HCT116 (cell line): ENCODE data around the gene PLD4. TPM values are rescaled to one million over a fixed set of nuclear protein-coding genes. Genes with fewer than 3 reads are reported as not detected.

Experiments used
- ATAC-seq: fragments of 200-7000 bp; cut with Tn5 transposase; 2 replicates; pipeline ENCODE4 v1.9.1; 2020; ENCODE audit warnings: mild to moderate bottlenecking, moderate library complexity
- BruUV-seq: library from RNA; stranded (reverse); fragments of 400-500 nt; replicated peaks from 2 replicates; lab custom pipeline; 2021; lab: Mats Ljungman, UMichigan
- CTCF ChIA-PET: fragments of 300-600 bp; sonication (Branson Sonifier 250); formaldehyde crosslinking; loops from one replicate; lab custom pipeline; 2021; ENCODE audit warnings: antibody characterized with exemption; lab: Charles Lee
- POLR2A ChIA-PET: fragments of 300-600, 350-600 bp; sonication (Branson Sonifier 250); formaldehyde crosslinking; loops from one replicate; lab custom pipeline; 2021; ENCODE audit warnings: antibody characterized with exemption; lab: Charles Lee
- RAD21 ChIA-PET, 2 experiments: fragments of 300-600 bp; sonication (Branson Sonifier 250); formaldehyde crosslinking; loops; one replicate each; lab custom pipeline; 2023; ENCODE audit warnings: low total read pairs in 2 of 2; ENCODE audit not compliant: uncharacterized antibody in 2 of 2, unreplicated experiment in 2 of 2, low non-redundant PET in 1 of 2; lab: Charles Lee
- DNase-seq: peaks from one replicate; pipeline ENCODE4 v3.0.0-alpha.2; 2010; ENCODE audit warnings: low read depth, low spot score
- H2AFZ ChIP-seq: fragments of 200-600 bp; shearing (Covaris generic), sonication (generic); 2 replicates; pipeline ENCODE4 v1.6.1; 2017; ENCODE audit warnings: low read depth, mixed run types, mixed read lengths, antibody characterized with exemption, low read length; ENCODE audit not compliant: poor library complexity, severe bottlenecking
- H3K27ac ChIP-seq: 2 replicates; pipeline ENCODE4 v1.5.1; 2012; ENCODE audit warnings: low read depth, low read length
- H3K27me3 ChIP-seq: fragments of 200-600 bp; sonication (generic); 2 replicates; pipeline ENCODE4 v1.6.1; 2016; ENCODE audit warnings: mixed run types, low read length, mixed read lengths; ENCODE audit not compliant: insufficient read depth
- H3K36me3 ChIP-seq, 2 experiments: fragments of 200-500 bp in 1 of 2; fragments of 200-600 bp in 1 of 2; sonication (Bioruptor generic) in 1 of 2; sonication (generic) in 1 of 2; 2 replicates each; pipeline versions ENCODE4 v1.5.1 to v1.6.1; 2014 to 2016; ENCODE audit warnings: low read length in 2 of 2, inconsistent platforms in 1 of 2, mixed read lengths in 1 of 2, mixed run types in 1 of 2; ENCODE audit not compliant: insufficient read depth in 2 of 2, control insufficient read depth in 1 of 2
- H3K4me1 ChIP-seq, 2 experiments: fragments of 200-600 bp in 1 of 2; sonication (generic) in 1 of 2; 2 replicates each; pipeline versions ENCODE4 v1.5.1 to v1.6.1; 2012 to 2017; ENCODE audit warnings: low read length in 2 of 2, inconsistent platforms in 1 of 2, mild to moderate bottlenecking in 1 of 2, mixed read lengths in 1 of 2, mixed run types in 1 of 2, moderate library complexity in 1 of 2; ENCODE audit not compliant: insufficient read depth in 2 of 2, control insufficient read depth in 1 of 2
- H3K4me2 ChIP-seq: fragments of 200-600 bp; sonication (generic); 2 replicates; pipeline ENCODE4 v1.6.1; 2017; ENCODE audit warnings: mixed run types, low read length, mixed read lengths
- H3K4me3 ChIP-seq, 2 experiments: fragments of 200-600 bp in 1 of 2; sonication (generic) in 1 of 2; replicated peaks in 1 of 2; 2 replicates each; pipeline ENCODE4 v1.5.1; 2011 to 2016; ENCODE audit warnings: low read length in 2 of 2, control low read depth in 1 of 2, low read depth in 1 of 2, mild to moderate bottlenecking in 1 of 2, mixed read lengths in 1 of 2, mixed run types in 1 of 2
- H3K79me2 ChIP-seq: fragments of 200-600 bp; sonication (generic); 2 replicates; pipeline ENCODE4 v1.6.1; 2017; ENCODE audit warnings: mild to moderate bottlenecking, mixed run types, low read length, moderate library complexity, mixed read lengths; ENCODE audit not compliant: insufficient read depth
- H3K9ac ChIP-seq: fragments of 200-600 bp; sonication (generic); 2 replicates; pipeline ENCODE4 v1.6.1; 2016; ENCODE audit warnings: low read length, mixed read lengths
- H3K9me2 ChIP-seq: fragments of 200-600 bp; sonication (generic), shearing (Covaris generic); 2 replicates; pipeline ENCODE4 v1.6.1; 2017; ENCODE audit warnings: mixed run types, mild to moderate bottlenecking, moderate library complexity; ENCODE audit not compliant: insufficient read depth
- H3K9me3 ChIP-seq, 2 experiments: fragments of 200-500 bp in 1 of 2; fragments of 200-600 bp in 1 of 2; sonication (Bioruptor generic) in 1 of 2; sonication (generic) in 1 of 2; 2 replicates each; pipeline ENCODE4 v1.6.1; 2014 to 2017; ENCODE audit warnings: low read length in 2 of 2, mixed read lengths in 2 of 2, inconsistent platforms in 1 of 2, low read depth in 1 of 2, mild to moderate bottlenecking in 1 of 2, mixed run types in 1 of 2, moderate library complexity in 1 of 2; ENCODE audit not compliant: control insufficient read depth in 1 of 2, insufficient read depth in 1 of 2
- H4K20me1 ChIP-seq: fragments of 200-600 bp; sonication (generic), shearing (Covaris generic); 2 replicates; pipeline ENCODE4 v1.6.1; 2017; ENCODE audit warnings: mixed run types, mild to moderate bottlenecking, moderate library complexity; ENCODE audit not compliant: insufficient read depth
- EGR1 ChIP-seq: IDR thresholded peaks from 2 replicates; pipeline ENCODE4 v1.6.1; 2012; ENCODE audit warnings: low read depth
- EZH2 ChIP-seq: fragments of 200-600 bp; sonication (generic); IDR thresholded peaks from 2 replicates; pipeline ENCODE4 v1.6.1; 2017; ENCODE audit warnings: antibody characterized with exemption, mixed run types
- EZH2phosphoT487 ChIP-seq: fragments of 200-600 bp; IDR thresholded peaks from 2 replicates; pipeline ENCODE4 v1.6.1; 2018; ENCODE audit warnings: antibody characterized with exemption, borderline replicate concordance
- JUND ChIP-seq: IDR thresholded peaks from 2 replicates; pipeline ENCODE4 v1.6.1; 2012
- POLR2AphosphoS5 ChIP-seq: IDR thresholded peaks from 2 replicates; pipeline ENCODE4 v1.6.1; 2011; ENCODE audit warnings: mild to moderate bottlenecking, low read depth, low read length, moderate library complexity
- RAD21 ChIP-seq: IDR thresholded peaks from 2 replicates; pipeline ENCODE4 v1.6.1; 2012; ENCODE audit warnings: low read depth, mild to moderate bottlenecking
- SIN3A ChIP-seq: IDR thresholded peaks from 2 replicates; pipeline ENCODE4 v1.6.1; 2012; ENCODE audit warnings: low read depth
- SP1 ChIP-seq: IDR thresholded peaks from 2 replicates; pipeline ENCODE4 v1.6.1; 2012; ENCODE audit warnings: low read depth
- SRF ChIP-seq: IDR thresholded peaks from 2 replicates; pipeline ENCODE4 v1.6.1; 2012; ENCODE audit warnings: low read depth
- YY1 ChIP-seq: IDR thresholded peaks from 2 replicates; pipeline ENCODE4 v1.6.1; 2011; ENCODE audit warnings: low read length, low read depth, moderate library complexity, mild to moderate bottlenecking; ENCODE audit not compliant: insufficient replicate concordance; ENCODE audit errors: extremely low read depth
- ZFX ChIP-seq: fragments of 450-650 bp; IDR thresholded peaks from 2 replicates; pipeline ENCODE4 v1.6.1; 2017
- intact Hi-C: fragments of 100-400 bp; cut with micrococcal nuclease; formaldehyde crosslinking; loops from 2 replicates; pipeline ENCODE4 v1.10.0; 2022
- total RNA-seq: library from RNA; stranded (reverse); gene quantifications from one replicate; pipeline ENCODE4 v1.2.1, GENCODE V29; 2021; ENCODE audit not compliant: unreplicated experiment
- TF ChIP-seq, protein P1 (sequence below): IDR thresholded peaks from 2 replicates; pipeline ENCODE4 v1.6.1; 2012; ENCODE audit warnings: low read depth
- TF ChIP-seq, protein P2 (sequence below), 3 experiments: fragments of 200-600 bp in 1 of 3; sonication (generic) in 1 of 3; IDR thresholded peaks in 2 of 3; conservative IDR thresholded peaks in 1 of 3; 2 replicates each; pipeline ENCODE4 v1.5.1; 2012 to 2017; ENCODE audit warnings: low read depth in 2 of 3, low read length in 2 of 3, antibody characterized with exemption in 1 of 3, borderline replicate concordance in 1 of 3, control low read depth in 1 of 3, mild to moderate bottlenecking in 1 of 3, mixed read lengths in 1 of 3, mixed run types in 1 of 3, moderate library complexity in 1 of 3; ENCODE audit not compliant: insufficient read depth in 1 of 3
- TF ChIP-seq, protein P3 (sequence below): IDR thresholded peaks from 2 replicates; pipeline ENCODE4 v1.6.1; 2012

Gene PLD4
- total RNA-seq, 1 experiment from 2014 or later, result 0.12 TPM

DNA sequence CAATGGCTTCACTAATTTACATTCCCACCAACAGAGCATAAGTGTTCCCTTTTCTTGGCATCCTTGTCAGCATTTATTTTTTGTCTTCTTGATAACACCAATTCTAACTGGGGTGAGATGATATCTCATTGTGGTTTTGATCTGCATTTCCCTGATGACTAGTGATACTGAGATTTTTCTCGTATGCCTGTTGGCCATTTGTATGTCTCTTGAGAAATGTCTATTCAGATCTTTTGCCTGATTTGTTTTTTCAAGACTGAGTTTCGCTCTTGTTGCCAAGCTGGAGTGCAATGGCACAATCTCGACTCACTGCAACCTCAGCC is 4.7 kb upstream of the PLD4 start (continued):
- TF ChIP-seq, protein P1, sequence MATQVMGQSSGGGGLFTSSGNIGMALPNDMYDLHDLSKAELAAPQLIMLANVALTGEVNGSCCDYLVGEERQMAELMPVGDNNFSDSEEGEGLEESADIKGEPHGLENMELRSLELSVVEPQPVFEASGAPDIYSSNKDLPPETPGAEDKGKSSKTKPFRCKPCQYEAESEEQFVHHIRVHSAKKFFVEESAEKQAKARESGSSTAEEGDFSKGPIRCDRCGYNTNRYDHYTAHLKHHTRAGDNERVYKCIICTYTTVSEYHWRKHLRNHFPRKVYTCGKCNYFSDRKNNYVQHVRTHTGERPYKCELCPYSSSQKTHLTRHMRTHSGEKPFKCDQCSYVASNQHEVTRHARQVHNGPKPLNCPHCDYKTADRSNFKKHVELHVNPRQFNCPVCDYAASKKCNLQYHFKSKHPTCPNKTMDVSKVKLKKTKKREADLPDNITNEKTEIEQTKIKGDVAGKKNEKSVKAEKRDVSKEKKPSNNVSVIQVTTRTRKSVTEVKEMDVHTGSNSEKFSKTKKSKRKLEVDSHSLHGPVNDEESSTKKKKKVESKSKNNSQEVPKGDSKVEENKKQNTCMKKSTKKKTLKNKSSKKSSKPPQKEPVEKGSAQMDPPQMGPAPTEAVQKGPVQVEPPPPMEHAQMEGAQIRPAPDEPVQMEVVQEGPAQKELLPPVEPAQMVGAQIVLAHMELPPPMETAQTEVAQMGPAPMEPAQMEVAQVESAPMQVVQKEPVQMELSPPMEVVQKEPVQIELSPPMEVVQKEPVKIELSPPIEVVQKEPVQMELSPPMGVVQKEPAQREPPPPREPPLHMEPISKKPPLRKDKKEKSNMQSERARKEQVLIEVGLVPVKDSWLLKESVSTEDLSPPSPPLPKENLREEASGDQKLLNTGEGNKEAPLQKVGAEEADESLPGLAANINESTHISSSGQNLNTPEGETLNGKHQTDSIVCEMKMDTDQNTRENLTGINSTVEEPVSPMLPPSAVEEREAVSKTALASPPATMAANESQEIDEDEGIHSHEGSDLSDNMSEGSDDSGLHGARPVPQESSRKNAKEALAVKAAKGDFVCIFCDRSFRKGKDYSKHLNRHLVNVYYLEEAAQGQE, result no peak
- TF ChIP-seq, all 23 proteins: peak for 0

DNA sequence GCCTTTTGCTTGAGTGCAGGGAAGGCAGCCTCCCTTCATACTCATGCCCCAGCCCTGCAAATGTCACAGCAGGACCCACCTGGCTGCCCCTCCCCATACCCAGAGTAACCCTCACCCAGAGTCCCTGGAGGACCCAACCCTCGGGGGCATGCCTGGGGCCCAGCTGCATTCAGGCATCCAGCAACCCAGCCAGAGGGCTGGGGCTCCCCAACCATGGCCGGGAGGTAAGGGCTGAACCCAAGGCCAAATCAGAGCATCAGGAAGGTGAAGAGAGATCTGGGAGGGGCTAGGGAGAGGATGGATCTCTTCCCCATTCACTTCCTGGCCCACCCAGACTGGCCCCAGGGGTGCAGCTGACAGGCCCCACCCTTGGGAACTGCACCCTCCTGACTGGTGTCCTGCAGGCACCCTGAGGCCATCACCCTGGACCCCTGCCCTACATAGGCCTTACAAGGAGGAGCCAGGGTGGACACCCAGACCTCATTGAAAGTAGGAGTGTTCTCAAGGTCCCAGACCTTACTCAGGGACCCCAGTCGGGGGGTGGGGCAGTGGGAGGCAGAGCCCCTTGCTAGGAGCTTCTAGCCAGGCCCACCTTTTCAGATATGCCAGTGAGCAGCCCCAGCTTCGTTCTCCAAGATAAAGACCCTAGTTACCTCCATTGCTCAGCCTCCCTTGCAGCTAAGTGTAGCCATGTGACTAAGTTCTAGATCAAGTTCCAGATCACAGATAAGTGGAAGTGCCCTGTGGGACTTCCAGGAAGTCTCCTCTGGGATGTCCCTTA is 849 bp upstream of the PLD4 start:
- no peak for ATAC-seq
- no peak overlapping the region for H3K9ac ChIP-seq
- H3K79me2 ChIP-seq, result no peaks in the 10 kb centered on the region
- CTCF ChIA-PET, result interaction anchor here (1.0 kb wide), 1 partner anchor 9 kb away, joined by 3 read pairs; no protein-coding TSS in a partner anchor
- peaks cover 0 to 8% of the 10 kb centered on the region in 2 experiments; a peak in 1 of 4 replicates for H3K9me3 ChIP-seq
- H4K20me1 ChIP-seq, result no peaks in the 10 kb centered on the region
- no peaks in the 10 kb centered on the region for H3K36me3 ChIP-seq
- DNase-seq, result no peak
- no peaks in the 10 kb centered on the region for H3K27me3 ChIP-seq
- RAD21 ChIA-PET, result no interaction called here
- H3K4me3 ChIP-seq, result no peak overlapping the region
- intact Hi-C loops, result no loop called here
- TF ChIP-seq POLR2AphosphoS5 (no peak), EZH2phosphoT487 (no peak), YY1 (no peak), JUND (no peak), SRF (no peak), SP1 (no peak), RAD21 (no peak), EZH2 (no peak), SIN3A (no peak), EGR1 (no peak), ZFX (no peak)
- TF ChIP-seq, protein P1, result no peak
- TF ChIP-seq, protein P2, sequence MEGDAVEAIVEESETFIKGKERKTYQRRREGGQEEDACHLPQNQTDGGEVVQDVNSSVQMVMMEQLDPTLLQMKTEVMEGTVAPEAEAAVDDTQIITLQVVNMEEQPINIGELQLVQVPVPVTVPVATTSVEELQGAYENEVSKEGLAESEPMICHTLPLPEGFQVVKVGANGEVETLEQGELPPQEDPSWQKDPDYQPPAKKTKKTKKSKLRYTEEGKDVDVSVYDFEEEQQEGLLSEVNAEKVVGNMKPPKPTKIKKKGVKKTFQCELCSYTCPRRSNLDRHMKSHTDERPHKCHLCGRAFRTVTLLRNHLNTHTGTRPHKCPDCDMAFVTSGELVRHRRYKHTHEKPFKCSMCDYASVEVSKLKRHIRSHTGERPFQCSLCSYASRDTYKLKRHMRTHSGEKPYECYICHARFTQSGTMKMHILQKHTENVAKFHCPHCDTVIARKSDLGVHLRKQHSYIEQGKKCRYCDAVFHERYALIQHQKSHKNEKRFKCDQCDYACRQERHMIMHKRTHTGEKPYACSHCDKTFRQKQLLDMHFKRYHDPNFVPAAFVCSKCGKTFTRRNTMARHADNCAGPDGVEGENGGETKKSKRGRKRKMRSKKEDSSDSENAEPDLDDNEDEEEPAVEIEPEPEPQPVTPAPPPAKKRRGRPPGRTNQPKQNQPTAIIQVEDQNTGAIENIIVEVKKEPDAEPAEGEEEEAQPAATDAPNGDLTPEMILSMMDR (IDR thresholded peaks at IDR 0.05 in 2 of 3, conservative IDR thresholded peaks at IDR 0.05 in 1 of 3; ENCODE audit: borderline replicate concordance in 1 of 3, insufficient read depth in 1 of 3, low read depth in 2 of 3, low read length in 2 of 3), result no peak
- TF ChIP-seq, protein P3, sequence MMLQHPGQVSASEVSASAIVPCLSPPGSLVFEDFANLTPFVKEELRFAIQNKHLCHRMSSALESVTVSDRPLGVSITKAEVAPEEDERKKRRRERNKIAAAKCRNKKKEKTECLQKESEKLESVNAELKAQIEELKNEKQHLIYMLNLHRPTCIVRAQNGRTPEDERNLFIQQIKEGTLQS, result no peak
- H3K9me2 ChIP-seq, result no peaks in the 10 kb centered on the region
- no TSS peak for BruUV-seq
- POLR2A ChIA-PET, result no interaction called here
- H3K27ac ChIP-seq, result no peak overlapping the region
- H2AFZ ChIP-seq, result no peak overlapping the region
- H3K4me2 ChIP-seq, result no peak overlapping the region
- no peaks in the 10 kb centered on the region for H3K4me1 ChIP-seq
